K562 (cell line): ENCODE results near the gene ALOXE3.

Experiments
- CBFB ChIP-seq: sonication (generic); formaldehyde crosslinking; IDR thresholded peaks from 2 replicates; pipeline ENCODE4 v1.4.0; 2020; ENCODE audit warnings: mild to moderate bottlenecking, missing genetic modification reagents
- CREM ChIP-seq: IDR thresholded peaks from 2 replicates; pipeline ENCODE4 v1.6.1; 2014; ENCODE audit warnings: antibody characterized with exemption, low read depth
- EP300 ChIP-seq: IDR thresholded peaks from 2 replicates; pipeline ENCODE4 v1.6.1; 2012; ENCODE audit warnings: low read length, improper control_type of control experiment
- STAT5A ChIP-seq: IDR thresholded peaks from 2 replicates; pipeline ENCODE4 v1.6.1; 2012; ENCODE audit warnings: low read length, inconsistent platforms, borderline replicate concordance
- TCF7 ChIP-seq: sonication (generic); IDR thresholded peaks from 2 replicates; pipeline ENCODE4 v1.6.1; 2016; ENCODE audit warnings: antibody characterized with exemption, borderline replicate concordance
- TF ChIP-seq, protein P1 (sequence below): fragments of 250-450 bp; sonication (Bioruptor Pico); IDR thresholded peaks from 2 replicates; pipeline ENCODE4 v1.4.0; 2020; ENCODE audit warnings: mild to moderate bottlenecking, moderate library complexity
- TF ChIP-seq, protein P2 (sequence below), 2 experiments: fragments of 250-450 bp in 1 of 2; fragments of 450-650 bp in 1 of 2; sonication (Bioruptor Pico) in 1 of 2; IDR thresholded peaks; 2 replicates each; pipeline versions ENCODE4 v1.6.1 to v1.8.0; 2016 to 2021; ENCODE audit warnings: mild to moderate bottlenecking in 2 of 2, moderate library complexity in 2 of 2, missing compliant biosample characterization in 1 of 2, missing genetic modification characterization in 1 of 2

DNA sequence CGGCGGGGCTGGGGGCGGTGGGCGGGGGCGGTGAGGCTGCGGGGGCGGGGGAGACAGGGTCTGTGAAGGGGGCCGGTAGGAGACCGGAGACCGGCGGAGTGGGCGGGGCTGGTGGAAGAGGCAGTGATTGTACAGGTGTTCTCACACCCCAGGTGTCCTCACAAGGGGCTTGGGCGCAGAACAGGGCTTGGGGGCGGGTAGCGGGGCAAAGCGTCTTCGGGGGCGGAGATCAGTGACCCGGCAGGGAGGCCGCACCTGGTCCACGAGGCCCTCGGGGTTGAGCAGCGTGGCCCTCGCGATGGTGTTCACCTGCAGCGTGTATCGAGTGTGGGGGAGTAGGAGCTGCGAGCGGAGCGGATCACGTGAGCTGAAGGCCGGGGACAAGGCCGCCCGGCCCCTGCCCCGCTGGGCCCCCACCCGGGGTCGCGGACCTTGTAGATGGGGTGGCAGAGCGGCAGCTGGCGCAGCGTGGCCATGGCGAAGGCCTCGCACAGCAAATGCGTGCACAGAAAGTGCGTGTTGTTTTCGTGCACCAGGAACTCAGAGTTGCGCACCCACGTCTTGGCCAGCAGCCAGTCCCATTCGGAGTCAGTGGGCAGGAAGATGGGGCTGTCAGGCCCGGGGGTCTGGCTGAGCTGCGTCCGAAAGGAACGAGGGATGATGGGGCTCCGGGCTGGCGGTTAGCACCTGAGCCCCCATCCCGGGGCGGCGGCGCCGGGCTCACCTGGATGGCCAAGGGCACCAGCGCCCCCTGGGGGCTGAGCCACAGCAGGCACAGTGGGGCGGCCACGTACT lies 8.5 kb downstream of the ALOXE3 start:
- TF ChIP-seq, protein P1, sequence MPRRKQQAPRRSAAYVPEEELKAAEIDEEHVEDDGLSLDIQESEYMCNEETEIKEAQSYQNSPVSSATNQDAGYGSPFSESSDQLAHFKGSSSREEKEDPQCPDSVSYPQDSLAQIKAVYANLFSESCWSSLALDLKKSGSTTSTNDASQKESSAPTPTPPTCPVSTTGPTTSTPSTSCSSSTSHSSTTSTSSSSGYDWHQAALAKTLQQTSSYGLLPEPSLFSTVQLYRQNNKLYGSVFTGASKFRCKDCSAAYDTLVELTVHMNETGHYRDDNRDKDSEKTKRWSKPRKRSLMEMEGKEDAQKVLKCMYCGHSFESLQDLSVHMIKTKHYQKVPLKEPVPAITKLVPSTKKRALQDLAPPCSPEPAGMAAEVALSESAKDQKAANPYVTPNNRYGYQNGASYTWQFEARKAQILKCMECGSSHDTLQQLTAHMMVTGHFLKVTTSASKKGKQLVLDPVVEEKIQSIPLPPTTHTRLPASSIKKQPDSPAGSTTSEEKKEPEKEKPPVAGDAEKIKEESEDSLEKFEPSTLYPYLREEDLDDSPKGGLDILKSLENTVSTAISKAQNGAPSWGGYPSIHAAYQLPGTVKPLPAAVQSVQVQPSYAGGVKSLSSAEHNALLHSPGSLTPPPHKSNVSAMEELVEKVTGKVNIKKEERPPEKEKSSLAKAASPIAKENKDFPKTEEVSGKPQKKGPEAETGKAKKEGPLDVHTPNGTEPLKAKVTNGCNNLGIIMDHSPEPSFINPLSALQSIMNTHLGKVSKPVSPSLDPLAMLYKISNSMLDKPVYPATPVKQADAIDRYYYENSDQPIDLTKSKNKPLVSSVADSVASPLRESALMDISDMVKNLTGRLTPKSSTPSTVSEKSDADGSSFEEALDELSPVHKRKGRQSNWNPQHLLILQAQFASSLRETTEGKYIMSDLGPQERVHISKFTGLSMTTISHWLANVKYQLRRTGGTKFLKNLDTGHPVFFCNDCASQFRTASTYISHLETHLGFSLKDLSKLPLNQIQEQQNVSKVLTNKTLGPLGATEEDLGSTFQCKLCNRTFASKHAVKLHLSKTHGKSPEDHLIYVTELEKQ (CRISPR knock-in tag), result no peak
- peak; percentile 28; the same call in 1 of the 2 replicates for TF ChIP-seq CBFB (CRISPR knock-in tag)
- TF ChIP-seq, protein P2, sequence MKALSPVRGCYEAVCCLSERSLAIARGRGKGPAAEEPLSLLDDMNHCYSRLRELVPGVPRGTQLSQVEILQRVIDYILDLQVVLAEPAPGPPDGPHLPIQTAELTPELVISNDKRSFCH (CRISPR knock-in tag; IDR thresholded peaks at IDR 0.05), result no peak
- TF ChIP-seq, protein P2 (tag; IDR thresholded peaks at IDR 0.05), result no peak
- TF ChIP-seq CREM, result no peak
- TF ChIP-seq STAT5A, result no peak
- no peak for TF ChIP-seq EP300
- TF ChIP-seq TCF7, result no peak
